Tibial artery (tissue), 4 donors: ENCODE data around the gene ZKSCAN1.

Source experiments
- DNase-seq, 2 donors: peaks; one replicate each; pipeline ENCODE4 v3.0.0-alpha.2; 2019
- H3K27ac ChIP-seq, 2 donors: fragments of 200-600 bp; sonication (generic) in 1 of 2; 1 replicate in 1 of 2; 2 replicates in 1 of 2; pipeline ENCODE4 v1.5.1; 2018 to 2019; ENCODE audit warnings: mild to moderate bottlenecking in 1 of 2
- H3K27me3 ChIP-seq, 2 donors: fragments of 200-600 bp; sonication (generic) in 1 of 2; one replicate each; pipeline versions ENCODE4 v1.5.1 to v1.6.0; 2016 to 2019
- H3K36me3 ChIP-seq, 3 donors: fragments of 200-600 bp; sonication (generic) in 2 of 3; one replicate each; pipeline ENCODE4 v1.5.1; 2016 to 2019; ENCODE audit warnings: mild to moderate bottlenecking in 2 of 3
- H3K4me1 ChIP-seq, 4 donors: fragments of 200-600 bp; sonication (generic) in 2 of 4; 1 replicate in 3 of 4; 2 replicates in 1 of 4; pipeline ENCODE4 v1.5.1; 2016 to 2019
- H3K4me3 ChIP-seq, 2 donors: fragments of 200-600 bp; sonication (generic) in 1 of 2; 1 replicate in 1 of 2; 2 replicates in 1 of 2; pipeline ENCODE4 v1.5.1; 2018 to 2019; ENCODE audit warnings: mild to moderate bottlenecking in 2 of 2
- H3K9me3 ChIP-seq, 3 donors: fragments of 200-600 bp; sonication (generic) in 1 of 3; one replicate each; pipeline ENCODE4 v1.5.1; 2016 to 2019
- intact Hi-C: fragments of 100-400 bp; cut with DNase I; formaldehyde crosslinking; loops from one replicate; pipeline ENCODE4 v1.15.0; 2023; ENCODE audit warnings: low total_unique reads
- TF ChIP-seq, protein P1 (sequence below), 2 experiments: fragments of 200-600 bp in 1 of 2; fragments of 450-650 bp in 1 of 2; IDR thresholded peaks; one replicate each; pipeline ENCODE4 v1.5.1; 2017 to 2019; ENCODE audit warnings: antibody characterized with exemption in 2 of 2, mild to moderate bottlenecking in 1 of 2, moderate library complexity in 1 of 2

ZKSCAN1 gene

DNA sequence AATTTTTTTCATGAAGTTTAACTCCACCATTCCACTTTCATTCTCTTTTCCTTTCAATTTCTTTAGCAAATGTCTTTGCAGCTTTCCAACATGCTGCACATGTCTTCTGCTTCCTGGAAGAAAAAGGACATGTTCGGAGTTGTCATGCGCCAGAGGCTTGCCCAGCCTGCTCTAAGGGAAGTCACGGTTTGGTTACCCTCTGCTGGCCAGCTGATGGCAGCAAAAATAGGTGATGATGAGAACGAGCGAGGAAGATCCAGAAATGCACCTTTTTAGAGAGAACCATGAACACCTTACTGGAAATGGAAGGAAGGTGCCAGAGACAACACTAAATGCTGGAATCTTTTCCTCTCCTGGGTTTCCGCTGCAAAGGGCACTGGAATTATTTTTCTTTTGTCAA lies 29.3 kb downstream of the ZKSCAN1 start:
- intact Hi-C loops, result loop anchor here (5.0 kb wide), 2 partner anchors 32 to 38 kb away; partner anchors contain the start of gene ZNF3
- Histone ChIP-seq H3K4me3 (no peak overlapping the region), H3K27ac (no peak overlapping the region)

DNA sequence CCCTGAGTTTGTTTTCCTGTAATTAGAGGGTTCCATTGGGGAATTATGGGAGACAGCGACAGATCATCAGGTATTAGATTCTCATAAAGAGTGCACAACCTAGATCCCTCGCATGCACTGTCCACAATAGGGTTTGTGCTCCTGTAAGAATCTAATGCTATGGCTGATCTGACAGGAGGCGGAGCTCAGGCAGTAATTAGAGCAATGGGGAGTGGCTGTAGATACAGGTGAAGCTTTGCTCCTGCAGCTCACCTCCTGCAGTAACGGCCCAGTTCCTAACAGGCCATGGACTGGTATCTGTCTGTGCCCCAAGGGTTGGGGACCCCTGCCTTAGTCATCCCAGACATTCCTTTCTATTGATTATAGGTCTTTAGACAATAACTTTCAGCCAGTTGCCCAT lies 33.3 kb downstream of the ZKSCAN1 start:
- DNase-seq, result no peak
- Histone ChIP-seq H3K4me1 (peaks cover 0 to 15% (median 10%) of the 10 kb centered on the region in 4 donors), H3K4me3 (no peak overlapping the region), H3K27ac (peak overlapping the region; percentile 92 to 98), H3K36me3 (peaks cover 0 to 10% (median 0%) of the 10 kb centered on the region in 3 donors), H3K27me3 (no peaks in the 10 kb centered on the region), H3K9me3 (no peaks in the 10 kb centered on the region)
- TF ChIP-seq, protein P1, sequence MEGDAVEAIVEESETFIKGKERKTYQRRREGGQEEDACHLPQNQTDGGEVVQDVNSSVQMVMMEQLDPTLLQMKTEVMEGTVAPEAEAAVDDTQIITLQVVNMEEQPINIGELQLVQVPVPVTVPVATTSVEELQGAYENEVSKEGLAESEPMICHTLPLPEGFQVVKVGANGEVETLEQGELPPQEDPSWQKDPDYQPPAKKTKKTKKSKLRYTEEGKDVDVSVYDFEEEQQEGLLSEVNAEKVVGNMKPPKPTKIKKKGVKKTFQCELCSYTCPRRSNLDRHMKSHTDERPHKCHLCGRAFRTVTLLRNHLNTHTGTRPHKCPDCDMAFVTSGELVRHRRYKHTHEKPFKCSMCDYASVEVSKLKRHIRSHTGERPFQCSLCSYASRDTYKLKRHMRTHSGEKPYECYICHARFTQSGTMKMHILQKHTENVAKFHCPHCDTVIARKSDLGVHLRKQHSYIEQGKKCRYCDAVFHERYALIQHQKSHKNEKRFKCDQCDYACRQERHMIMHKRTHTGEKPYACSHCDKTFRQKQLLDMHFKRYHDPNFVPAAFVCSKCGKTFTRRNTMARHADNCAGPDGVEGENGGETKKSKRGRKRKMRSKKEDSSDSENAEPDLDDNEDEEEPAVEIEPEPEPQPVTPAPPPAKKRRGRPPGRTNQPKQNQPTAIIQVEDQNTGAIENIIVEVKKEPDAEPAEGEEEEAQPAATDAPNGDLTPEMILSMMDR (IDR thresholded peaks at IDR 0.05), result no peak
- intact Hi-C loops, result loop anchor here (5.0 kb wide), 2 partner anchors 34 to 36 kb away; partner anchors contain the start of gene ZNF3

More for the DNA sequence above, 29.3 kb downstream of the ZKSCAN1 start:
- H3K27me3 ChIP-seq, result no peaks in the 10 kb centered on the region
- H3K36me3 ChIP-seq, result no peaks in the 10 kb centered on the region
- TF ChIP-seq, protein P1 (IDR thresholded peaks at IDR 0.05), result no peak
- peaks cover 0 to 7% (median 2%) of the 10 kb centered on the region in 4 donors for H3K4me1 ChIP-seq
- H3K9me3 ChIP-seq, result no peaks in the 10 kb centered on the region
- DNase-seq, result no peak

DNA sequence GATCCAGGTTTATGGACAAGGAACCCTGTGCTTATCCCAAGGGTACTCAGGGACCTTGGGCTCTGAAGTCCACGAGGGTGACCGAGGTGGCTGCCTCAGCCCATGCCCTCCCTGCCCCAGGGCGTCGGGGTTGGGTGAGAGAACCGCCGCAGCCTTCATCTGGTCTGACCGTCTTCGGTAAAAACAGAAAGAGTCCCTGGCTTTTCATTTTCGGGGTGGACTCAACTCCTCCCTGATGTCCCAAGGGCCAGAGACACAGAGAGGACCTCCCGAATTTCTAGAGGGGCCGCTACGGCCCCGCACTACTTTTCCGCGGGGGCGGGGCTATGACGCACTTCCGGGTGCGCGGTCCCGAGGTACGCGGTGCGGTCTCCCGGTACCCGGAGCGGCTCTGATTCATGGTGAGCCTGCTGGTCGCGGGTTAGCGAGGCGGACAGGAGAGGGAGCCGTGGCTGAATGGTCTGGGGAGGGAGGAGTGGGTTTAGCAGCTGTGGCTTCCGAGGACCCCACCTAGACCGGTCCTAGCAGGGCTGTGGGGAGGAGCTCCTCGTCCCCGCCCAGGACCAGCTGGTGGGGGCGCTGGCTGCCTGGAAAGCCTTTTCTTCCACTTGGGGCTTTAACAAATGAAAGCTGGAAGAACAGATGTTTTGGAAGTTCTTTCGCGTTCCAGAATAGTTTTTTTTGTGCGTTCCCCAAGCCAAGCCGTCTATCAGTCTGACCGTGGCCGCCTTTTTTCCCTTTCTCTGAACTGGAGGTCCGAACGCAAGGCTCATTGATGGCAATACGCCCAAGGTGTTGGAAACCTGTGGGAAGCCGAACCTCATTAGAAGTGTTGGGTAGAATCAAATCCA lies 34.3 kb downstream of the ZKSCAN1 start, which contains the start of gene ZSCAN21:
TSS of gene ZSCAN21 (plus strand) at position 334 of the 851 bp plus-strand sequence. CDS start 7,233 bp downstream, outside the sequence.
- Histone ChIP-seq H3K4me3 (peak within 1 kb of the TSS; percentile 69 to 97), H3K27ac (peak within 1 kb of the TSS; percentile 92 to 98), H3K27me3 (no peaks in the 10 kb centered on the region), H3K4me1 (peaks cover 0 to 15% (median 10%) of the 10 kb centered on the region in 4 donors), H3K36me3 (peaks cover 0 to 10% (median 0%) of the 10 kb centered on the region in 3 donors), H3K9me3 (no peaks in the 10 kb centered on the region)
- DNase-seq, result peak; percentile 86 to 90
- intact Hi-C loops, result loop anchor here (5.0 kb wide), 2 partner anchors 33 to 37 kb away; partner anchors contain the start of gene ZNF3
- TF ChIP-seq, protein P1 (IDR thresholded peaks at IDR 0.05), result peak in 1 of 2 experiments; percentile 12

DNA sequence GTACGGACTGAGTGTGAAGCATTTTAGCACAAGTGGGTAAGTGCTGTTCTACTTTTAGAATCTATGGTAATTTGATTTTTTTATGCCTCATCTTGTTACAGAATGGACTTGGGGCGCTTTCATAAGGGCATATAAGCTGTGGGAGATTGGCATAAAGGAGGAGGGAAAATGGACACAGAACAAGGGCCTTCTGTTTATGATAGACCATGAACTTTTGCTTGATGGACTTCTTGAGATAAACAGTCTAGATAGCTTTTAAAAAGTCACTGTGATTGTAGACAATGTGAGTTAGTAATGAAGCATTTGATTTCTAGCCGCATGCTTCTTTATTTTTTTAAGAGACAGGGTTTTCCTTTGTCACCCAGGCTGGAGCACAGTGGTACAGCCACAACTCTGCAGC lies 36.2 kb downstream of the ZKSCAN1 start:
- Histone ChIP-seq H3K9me3 (no peaks in the 10 kb centered on the region), H3K4me3 (no peak overlapping the region), H3K27me3 (no peaks in the 10 kb centered on the region), H3K27ac (no peak overlapping the region), H3K4me1 (peaks cover 0 to 15% (median 10%) of the 10 kb centered on the region in 4 donors), H3K36me3 (peaks cover 0 to 12% (median 0%) of the 10 kb centered on the region in 3 donors)
- intact Hi-C loops, result no loop called here
- TF ChIP-seq, protein P1 (IDR thresholded peaks at IDR 0.05), result no peak
- DNase-seq, result no peak

DNA sequence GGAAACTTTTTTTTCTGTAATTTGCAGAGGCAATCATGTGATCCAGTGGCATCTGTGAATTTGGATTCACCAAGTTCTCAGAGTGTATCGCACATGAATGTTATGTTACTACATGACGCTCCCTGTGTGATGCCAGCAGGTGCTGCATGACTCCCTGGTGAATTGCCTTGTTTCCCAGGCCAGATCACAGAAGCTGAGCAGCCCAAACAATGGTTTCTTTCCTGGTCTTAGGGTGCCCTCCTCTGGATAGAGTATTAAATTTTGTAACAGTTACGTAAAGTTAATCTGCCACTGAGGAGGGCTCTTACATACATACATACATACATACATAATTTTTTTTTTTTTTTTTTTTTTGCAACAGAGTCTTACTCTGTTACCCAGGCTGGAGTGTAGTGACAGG lies 37.8 kb downstream of the ZKSCAN1 start:
- Histone ChIP-seq H3K36me3 (peaks cover 15 to 28% (median 15%) of the 10 kb centered on the region in 3 donors), H3K27me3 (no peaks in the 10 kb centered on the region), H3K27ac (no peak overlapping the region), H3K4me3 (no peak overlapping the region), H3K9me3 (no peaks in the 10 kb centered on the region), H3K4me1 (peaks cover 0 to 15% (median 10%) of the 10 kb centered on the region in 4 donors)
- no peak for DNase-seq
- TF ChIP-seq, protein P1 (IDR thresholded peaks at IDR 0.05), result no peak
- intact Hi-C loops, result no loop called here
